AG09319 (cell line): ENCODE results near the gene PRDM11.

Experiments
- DNase-seq: peaks from one replicate; pipeline ENCODE4 v3.0.0-alpha.2; 2010; ENCODE audit warnings: low read depth; ENCODE audit errors: extremely low read depth
- CTCF ChIP-seq: IDR thresholded peaks from 2 replicates; pipeline ENCODE4 v1.5.1; 2011; ENCODE audit warnings: low read depth, mild to moderate bottlenecking, inconsistent platforms, low read length, moderate library complexity

Gene PRDM11

GRCh38 chr11:45104006-45104789 is 42.2 kb upstream of the PRDM11 start:
- no peak for DNase-seq
- TF ChIP-seq CTCF = no peak

- TF ChIP-seq CTCF = no peak
- no peak for DNase-seq
Measured at GRCh38 chr11:45104790-45105084, 41.7 kb upstream of the PRDM11 start.

GRCh38 chr11:45105233-45105983 is 41.0 kb upstream of the PRDM11 start:
- DNase-seq = no peak
- TF ChIP-seq CTCF = peak; percentile 92

GRCh38 chr11:45105984-45106375 is 40.5 kb upstream of the PRDM11 start:
- no peak for DNase-seq
- no peak for TF ChIP-seq CTCF

GRCh38 chr11:45106440-45106839 is 40.0 kb upstream of the PRDM11 start:
- DNase-seq = no peak
- TF ChIP-seq CTCF = no peak

GRCh38 chr11:45107029-45107428 is 39.4 kb upstream of the PRDM11 start:
- no peak for TF ChIP-seq CTCF
- DNase-seq = no peak
